SK-N-SH (cell line): Measurements from ENCODE around the gene DAP. TPM values are rescaled to one million over a fixed set of nuclear protein-coding genes. Genes with fewer than 3 reads are reported as not detected.

Experiments used
- CTCF ChIA-PET: fragments of 300-600, 350-600 bp; formaldehyde crosslinking; extraction: SDS; loops from one replicate; lab custom pipeline; 2021; lab: Yijun Ruan, JAX
- POLR2A ChIA-PET: fragments of 350-600 bp; sonication (Branson Sonifier 250); formaldehyde crosslinking; extraction: SDS; loops from one replicate; lab custom pipeline; 2020; ENCODE audit warnings: antibody characterized with exemption, inconsistent platforms; lab: Yijun Ruan, JAX
- DNase-seq: peaks from one replicate; pipeline ENCODE4 v3.0.0; 2012
- H2AFZ ChIP-seq: fragments of 200-600 bp; sonication (generic); 2 replicates; pipeline ENCODE4 v1.8.1; 2016; ENCODE audit warnings: antibody characterized with exemption, mild to moderate bottlenecking, low read depth
- H3F3A ChIP-seq: fragments of 200-600 bp; sonication (generic); replicated peaks from 2 replicates; pipeline ENCODE3; 2016; ENCODE audit warnings: antibody characterized with exemption, mild to moderate bottlenecking; ENCODE audit not compliant: insufficient read depth
- H3K27ac ChIP-seq, 2 experiments: fragments of 200-500 bp in 1 of 2; fragments of 200-600 bp in 1 of 2; sonication (Bioruptor generic) in 1 of 2; sonication (generic), shearing (Covaris generic) in 1 of 2; 2 replicates each; pipeline versions ENCODE4 v1.5.1 to v1.6.1; 2014 to 2016; ENCODE audit warnings: low read depth in 2 of 2, inconsistent platforms in 1 of 2, low read length in 1 of 2, mild to moderate bottlenecking in 1 of 2, mixed read lengths in 1 of 2
- H3K27me3 ChIP-seq: fragments of 200-600 bp; sonication (generic), shearing (Covaris generic); 2 replicates; pipeline ENCODE4 v1.6.1; 2016; ENCODE audit warnings: mixed run types; ENCODE audit not compliant: insufficient read depth
- H3K36me3 ChIP-seq, 2 experiments: fragments of 200-500 bp in 1 of 2; fragments of 200-600 bp in 1 of 2; sonication (Bioruptor generic) in 1 of 2; sonication (generic) in 1 of 2; replicated peaks in 1 of 2; 2 replicates each; pipeline versions ENCODE3 to v1.5.1; 2014 to 2016; ENCODE audit warnings: low read length in 1 of 2, mild to moderate bottlenecking in 1 of 2; ENCODE audit not compliant: insufficient read depth in 2 of 2, control insufficient read depth in 1 of 2
- H3K4me1 ChIP-seq, 2 experiments: fragments of 200-500 bp in 1 of 2; fragments of 200-600 bp in 1 of 2; sonication (Bioruptor generic) in 1 of 2; sonication (generic), shearing (Covaris generic) in 1 of 2; 2 replicates each; pipeline versions ENCODE4 v1.5.1 to v1.6.1; 2014 to 2016; ENCODE audit warnings: low read depth in 1 of 2, low read length in 1 of 2, mixed run types in 1 of 2; ENCODE audit not compliant: insufficient read depth in 2 of 2, control insufficient read depth in 1 of 2
- H3K4me2 ChIP-seq: fragments of 200-600 bp; sonication (generic), shearing (Covaris generic); 2 replicates; pipeline ENCODE4 v1.6.1; 2017; ENCODE audit warnings: mixed run types
- H3K4me3 ChIP-seq, 2 experiments: fragments of 200-500 bp in 1 of 2; fragments of 200-600 bp in 1 of 2; sonication (Bioruptor generic) in 1 of 2; sonication (generic), shearing (Covaris generic) in 1 of 2; 2 replicates each; pipeline versions ENCODE4 v1.5.1 to v1.8.1; 2014 to 2016; ENCODE audit warnings: low read depth in 2 of 2, inconsistent platforms in 1 of 2, low read length in 1 of 2, mild to moderate bottlenecking in 1 of 2, mixed read lengths in 1 of 2, moderate library complexity in 1 of 2
- H3K79me2 ChIP-seq: fragments of 200-600 bp; sonication (generic); 2 replicates; pipeline ENCODE4 v1.8.1; 2017; ENCODE audit warnings: mild to moderate bottlenecking; ENCODE audit not compliant: insufficient read depth
- H3K9ac ChIP-seq: fragments of 200-600 bp; sonication (generic); 2 replicates; pipeline ENCODE4 v1.6.1; 2017; ENCODE audit warnings: mixed run types
- H3K9me2 ChIP-seq: fragments of 200-600 bp; sonication (generic); 2 replicates; pipeline ENCODE4 v1.6.1; 2017; ENCODE audit warnings: mixed run types
- H3K9me3 ChIP-seq: fragments of 200-600 bp; sonication (generic); 2 replicates; pipeline ENCODE4 v1.6.1; 2017; ENCODE audit warnings: mixed run types, mild to moderate bottlenecking, moderate library complexity
- H4K20me1 ChIP-seq: fragments of 200-600 bp; sonication (generic); 2 replicates; pipeline ENCODE4 v1.6.1; 2017; ENCODE audit warnings: mild to moderate bottlenecking, mixed run types; ENCODE audit not compliant: insufficient read depth
- FOSL2 ChIP-seq: IDR thresholded peaks from 2 replicates; pipeline ENCODE4 v1.4.0; 2012; ENCODE audit warnings: low read depth, mild to moderate bottlenecking, moderate library complexity, borderline replicate concordance
- FOXJ3 ChIP-seq: sonication (generic); formaldehyde crosslinking; IDR thresholded peaks from 2 replicates; pipeline ENCODE4 v1.5.1; 2020; ENCODE audit warnings: mild to moderate bottlenecking, missing genetic modification reagents
- FOXM1 ChIP-seq: IDR thresholded peaks from 2 replicates; pipeline ENCODE4 v1.4.0; 2012; ENCODE audit warnings: low read depth, mild to moderate bottlenecking
- GABPA ChIP-seq: IDR thresholded peaks from 2 replicates; pipeline ENCODE4 v1.4.0; 2012; ENCODE audit warnings: low read depth, mild to moderate bottlenecking
- GATA2 ChIP-seq: sonication (generic); formaldehyde crosslinking; IDR thresholded peaks from 2 replicates; pipeline ENCODE4 v1.5.0; 2020; ENCODE audit warnings: mild to moderate bottlenecking, missing genetic modification reagents
- IRF3 ChIP-seq: fragments of 150-350 bp; IDR thresholded peaks from 2 replicates; pipeline ENCODE4 v1.6.1; 2016; ENCODE audit warnings: mild to moderate bottlenecking, low read depth, low read length
- MAX ChIP-seq: IDR thresholded peaks from 2 replicates; pipeline ENCODE4 v1.4.0; 2012; ENCODE audit warnings: low read depth
- SIN3A ChIP-seq: IDR thresholded peaks from 2 replicates; pipeline ENCODE4 v1.6.1; 2012; ENCODE audit warnings: low read depth, mild to moderate bottlenecking, low read length, moderate library complexity, borderline replicate concordance
- SMC3 ChIP-seq: IDR thresholded peaks from 2 replicates; pipeline ENCODE4 v1.6.1; 2012; ENCODE audit warnings: low read depth, low read length, improper control_type of control experiment
- TCF12 ChIP-seq: IDR thresholded peaks from 2 replicates; pipeline ENCODE4 v1.4.0; 2012
- TEAD4 ChIP-seq: IDR thresholded peaks from 2 replicates; pipeline ENCODE4 v1.4.0; 2012; ENCODE audit warnings: mild to moderate bottlenecking, borderline replicate concordance; ENCODE audit not compliant: insufficient read depth
- USF1 ChIP-seq: IDR thresholded peaks from 2 replicates; pipeline ENCODE4 v1.4.0; 2012; ENCODE audit warnings: low read depth, borderline replicate concordance
- USF2 ChIP-seq: fragments of 150-350 bp; IDR thresholded peaks from 2 replicates; pipeline ENCODE4 v1.6.1; 2017; ENCODE audit warnings: antibody characterized with exemption, low read length, low read depth, borderline replicate concordance
- YY1 ChIP-seq: IDR thresholded peaks from 2 replicates; pipeline ENCODE4 v1.4.0; 2012; ENCODE audit warnings: low read depth, mild to moderate bottlenecking
- WGBS: methylation state at CpG from one replicate; pipeline ENCODE4 v1.1.6; 2017; ENCODE audit warnings: low lambda C conversion rate; 5-methylcytosine and 5-hydroxymethylcytosine counted together
- polyA plus RNA-seq, 3 experiments: library from polyadenylated mRNA; depleted of rRNA; stranded (reverse); fragments of >200 nt; gene quantifications; 2 replicates each; pipeline ENCODE4 v1.2.3, GENCODE V29; 2012

The DAP gene
- polyA plus RNA-seq, 1 of the 3 experiments (the other 2 are of a cell fraction), result 78.2 TPM

GRCh38 chr5:10706326-10706725 is 54.7 kb downstream of the DAP start:
- Histone ChIP-seq H3K27ac (no peak overlapping the region), H3F3A (peaks cover 29% of the 10 kb centered on the region), H3K4me3 (no peak overlapping the region), H3K36me3 (peaks cover 0 to under 1% of the 10 kb centered on the region in 2 experiments), H4K20me1 (peaks cover 10% of the 10 kb centered on the region), H3K9ac (no peak overlapping the region), H3K4me2 (no peak overlapping the region), H3K9me2 (no peaks in the 10 kb centered on the region), H2AFZ (no peak overlapping the region), H3K4me1 (peaks cover 14 to 34% of the 10 kb centered on the region in 2 experiments; a peak in 3 of 4 replicates), H3K9me3 (no peaks in the 10 kb centered on the region), H3K27me3 (no peaks in the 10 kb centered on the region), H3K79me2 (peaks cover 39% of the 10 kb centered on the region)
- no peak for TF ChIP-seq IRF3
- CTCF ChIA-PET, result interaction anchor here (1.0 kb wide), 1 partner anchor 12 kb away, joined by 3 read pairs; no protein-coding TSS in a partner anchor
- POLR2A ChIA-PET, result no interaction called here
- WGBS, result 91% methylated on average over 4 of the region's 4 CpGs
- DNase-seq, result no peak

GRCh38 chr5:10705747-10706146 is 55.3 kb downstream of the DAP start:
- no peak overlapping the region for H3K4me2 ChIP-seq
- POLR2A ChIA-PET, result no interaction called here
- no peaks in the 10 kb centered on the region for H3K9me3 ChIP-seq
- peak overlapping the region in 1 of 2 experiments; percentile 55; a peak in 1 of 4 replicates for H3K27ac ChIP-seq
- CTCF ChIA-PET, result interaction anchor here (1.0 kb wide), 1 partner anchor 11 kb away, joined by 3 read pairs; no protein-coding TSS in a partner anchor
- H3K9me2 ChIP-seq, result no peaks in the 10 kb centered on the region
- H3F3A ChIP-seq, result peaks cover 29% of the 10 kb centered on the region
- DNase-seq, result no peak
- TF ChIP-seq IRF3 (no peak), GABPA (no peak), USF2 (no peak), MAX (no peak), USF1 (no peak), TEAD4 (no peak), SMC3 (no peak), FOSL2 (no peak), FOXM1 (no peak), FOXJ3 (no peak), SIN3A (no peak), GATA2 (no peak), TCF12 (no peak), YY1 (no peak)
- TF ChIP-seq, all 33 proteins: peak for 0
- Histone ChIP-seq H4K20me1 (peaks cover 16% of the 10 kb centered on the region), H3K36me3 (peaks cover 0 to 3% of the 10 kb centered on the region in 2 experiments), H3K9ac (no peak overlapping the region), H3K4me3 (no peak overlapping the region), H2AFZ (no peak overlapping the region), H3K27me3 (no peaks in the 10 kb centered on the region), H3K4me1 (peaks cover 14 to 34% of the 10 kb centered on the region in 2 experiments; a peak in 3 of 4 replicates), H3K79me2 (peaks cover 38% of the 10 kb centered on the region)
- 100% methylated on average over 2 of the region's 2 CpGs for WGBS
